ENCODE measurements around the gene ACTN3. TPM values are rescaled to one million over a fixed set of nuclear protein-coding genes. Genes with fewer than 3 reads are reported as not detected.

ACTN3 gene
- total and polyA plus RNA-seq, 3 donors from 2014 or later = 1.7 to 6.8 (median 4.0) TPM

- WGBS, 2 donors = 25 to 80% methylated on average over 3 to 15 of the region's 15 CpGs
- Histone ChIP-seq H3K4me1 (no peaks in the 10 kb centered on the region), H3K27me3 (no peaks in the 10 kb centered on the region), H3K9me3 (no peaks in the 10 kb centered on the region), H3K4me3 (peak overlapping the region; percentile 60 to 66), H3K36me3 (ENCODE audit: low read depth, missing control alignments) (no peaks in the 10 kb centered on the region), H3K27ac (peak overlapping the region in 1 of 2 donors; percentile 61)
- intact Hi-C loops (cut with DNase I; ENCODE audit: low total_unique reads) = no loop called here
- no peak for TF ChIP-seq POLR2A (IDR thresholded peaks at IDR 0.05)
- TF ChIP-seq CTCF (IDR thresholded peaks at IDR 0.05) = no peak
- no peak for DNase-seq
These were observed 21.1 kb downstream of the ACTN3 start for GRCh38 chr11:66567787-66568123.

- intact Hi-C loops (cut with DNase I; ENCODE audit: low total_unique reads) = no loop called here
- Histone ChIP-seq H3K9me3 (no peaks in the 10 kb centered on the region), H3K27me3 (no peaks in the 10 kb centered on the region), H3K27ac (peak within 1 kb of the TSS in 1 of 2 donors; percentile 61), H3K36me3 (ENCODE audit: low read depth, missing control alignments) (no peaks in the 10 kb centered on the region), H3K4me3 (peak within 1 kb of the TSS; percentile 60 to 66), H3K4me1 (no peaks in the 10 kb centered on the region)
- DNase-seq = peak; percentile 94
- TF ChIP-seq POLR2A (IDR thresholded peaks at IDR 0.05) (no peak), CTCF (IDR thresholded peaks at IDR 0.05) (no peak)
- 4 to 9% methylated on average over 12 to 50 of the region's 77 CpGs for WGBS, 2 donors
These were observed 21.6 kb downstream of the ACTN3 start, which contains the start of gene CTSF for GRCh38 chr11:66568124-66568916. CTSF (minus strand) TSS chr11:66568606; CDS start chr11:66568486, 120 bp downstream.

GRCh38 chr11:66569076-66569475 is 22.4 kb downstream of the ACTN3 start:
- intact Hi-C loops (cut with DNase I; ENCODE audit: low total_unique reads) = no loop called here
- no peaks in the 10 kb centered on the region for H3K36me3 ChIP-seq (ENCODE audit: low read depth, missing control alignments)
- 52 to 65% methylated on average over 7 of the region's 7 CpGs for WGBS, 2 donors
- no peaks in the 10 kb centered on the region for H3K27me3 ChIP-seq
- TF ChIP-seq CTCF (IDR thresholded peaks at IDR 0.05) (no peak), POLR2A (IDR thresholded peaks at IDR 0.05) (no peak)
- no peak overlapping the region for H3K4me3 ChIP-seq
- DNase-seq = no peak
- H3K9me3 ChIP-seq = no peaks in the 10 kb centered on the region
- H3K27ac ChIP-seq = no peak overlapping the region
- H3K4me1 ChIP-seq = no peaks in the 10 kb centered on the region

- no peak overlapping the region for H3K4me3 ChIP-seq
- no peak for DNase-seq
- H3K27ac ChIP-seq = no peak overlapping the region
- H3K4me1 ChIP-seq = no peaks in the 10 kb centered on the region
- no peaks in the 10 kb centered on the region for H3K9me3 ChIP-seq
- WGBS, 2 donors = 63 to 75% methylated on average over 5 of the region's 5 CpGs
- H3K27me3 ChIP-seq = no peaks in the 10 kb centered on the region
- intact Hi-C loops (cut with DNase I; ENCODE audit: low total_unique reads) = no loop called here
- no peaks in the 10 kb centered on the region for H3K36me3 ChIP-seq (ENCODE audit: low read depth, missing control alignments)
- no peak for TF ChIP-seq CTCF (IDR thresholded peaks at IDR 0.05)
- no peak for TF ChIP-seq POLR2A (IDR thresholded peaks at IDR 0.05)
These were observed 23.6 kb downstream of the ACTN3 start for GRCh38 chr11:66570079-66570849.

All from testis (tissue), 3 donors.